Activated CD4-positive, alpha-beta T cell treated with anti-CD3 and anti-CD28 coated beads, Interleukin-10, Interleukin-2, amounts not matched to agents 100 ng/mL and 50 ng/mL, durations not matched to agents 16 hours and 8 hours (primary cell): ENCODE data around the gene SPOCD1.
A peak's percentile ranks its signal among the peaks of the same experiment; 100 is the strongest.

Experiments used
- DNase-seq: peaks from one replicate; pipeline ENCODE4 v3.0.0-alpha.2; 2020

The SPOCD1 gene

GRCh38 chr1:31786366-31787060, 29.3 kb downstream of the SPOCD1 start:
- DNase-seq, result no peak

- no peak for DNase-seq
These were observed 29.9 kb downstream of the SPOCD1 start for GRCh38 chr1:31785947-31786290.

GRCh38 chr1:31785020-31785946, 30.5 kb downstream of the SPOCD1 start:
- DNase-seq, result no peak

- no peak for DNase-seq
These were observed 31.3 kb downstream of the SPOCD1 start for GRCh38 chr1:31784356-31785019.

GRCh38 chr1:31783846-31784245, 32.0 kb downstream of the SPOCD1 start:
- DNase-seq, result no peak

GRCh38 chr1:31782421-31783410, 33.1 kb downstream of the SPOCD1 start:
- DNase-seq, result no peak

GRCh38 chr1:31781756-31782371, 34.0 kb downstream of the SPOCD1 start:
- no peak for DNase-seq

- DNase-seq, result no peak
These were observed 34.6 kb downstream of the SPOCD1 start for GRCh38 chr1:31781138-31781755.

- no peak for DNase-seq
These were observed 35.2 kb downstream of the SPOCD1 start for GRCh38 chr1:31780632-31781031.

- no peak for DNase-seq
These were observed 36.1 kb downstream of the SPOCD1 start for GRCh38 chr1:31779687-31780086.

- DNase-seq, result no peak
These were observed 36.9 kb downstream of the SPOCD1 start for GRCh38 chr1:31778763-31779488.

GRCh38 chr1:31776516-31776915, 39.3 kb downstream of the SPOCD1 start:
- no peak for DNase-seq

GRCh38 chr1:31776032-31776431, 39.8 kb downstream of the SPOCD1 start:
- no peak for DNase-seq

GRCh38 chr1:31775210-31775999, 40.4 kb downstream of the SPOCD1 start:
- no peak for DNase-seq

GRCh38 chr1:31774495-31774894, 41.3 kb downstream of the SPOCD1 start:
- DNase-seq, result no peak

GRCh38 chr1:31773861-31774260, 42.0 kb downstream of the SPOCD1 start:
- peak; percentile 21 for DNase-seq

- DNase-seq, result no peak
These were observed 43.1 kb downstream of the SPOCD1 start for GRCh38 chr1:31772669-31773248.

- DNase-seq, result peak; percentile 36
These were observed 43.7 kb downstream of the SPOCD1 start for GRCh38 chr1:31771891-31772668.
